Stimulated activated CD4-positive, alpha-beta T cell treated with anti-CD3 and anti-CD28 coated beads, Interleukin-2, amount 100 ng/mL, for 24 hours (primary cell): ENCODE data around the gene STAC.
"Not testable (repeated sequence)": the region's sequence is repeated elsewhere in the genome, so short reads cannot be mapped to it uniquely, and the experiment has no call there.

ENCODE experiments used
- DNase-seq, 2 donors: peaks; one replicate each; pipeline ENCODE4 v3.0.0-alpha.2; 2020

Gene STAC

DNA sequence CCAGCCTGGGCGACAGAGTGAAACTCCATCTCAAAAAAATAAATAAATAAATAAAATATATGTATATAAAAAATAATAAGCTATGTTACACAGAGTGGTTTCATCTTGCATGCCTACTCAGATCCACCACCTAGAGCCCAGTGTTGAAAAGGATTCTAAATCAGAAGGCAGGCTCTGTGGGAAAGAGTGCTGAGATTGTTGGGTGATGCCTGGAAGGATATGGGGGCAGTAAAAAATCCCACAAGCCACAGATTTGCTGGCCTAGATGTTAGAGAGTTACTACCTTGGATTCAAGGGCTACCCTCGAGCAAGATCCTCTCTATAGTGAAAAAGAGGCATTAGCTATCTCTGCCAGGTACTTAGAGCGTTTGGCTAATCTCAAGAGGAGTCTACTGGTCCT is 144.3 kb downstream of the STAC start:
- no peak for DNase-seq

DNA sequence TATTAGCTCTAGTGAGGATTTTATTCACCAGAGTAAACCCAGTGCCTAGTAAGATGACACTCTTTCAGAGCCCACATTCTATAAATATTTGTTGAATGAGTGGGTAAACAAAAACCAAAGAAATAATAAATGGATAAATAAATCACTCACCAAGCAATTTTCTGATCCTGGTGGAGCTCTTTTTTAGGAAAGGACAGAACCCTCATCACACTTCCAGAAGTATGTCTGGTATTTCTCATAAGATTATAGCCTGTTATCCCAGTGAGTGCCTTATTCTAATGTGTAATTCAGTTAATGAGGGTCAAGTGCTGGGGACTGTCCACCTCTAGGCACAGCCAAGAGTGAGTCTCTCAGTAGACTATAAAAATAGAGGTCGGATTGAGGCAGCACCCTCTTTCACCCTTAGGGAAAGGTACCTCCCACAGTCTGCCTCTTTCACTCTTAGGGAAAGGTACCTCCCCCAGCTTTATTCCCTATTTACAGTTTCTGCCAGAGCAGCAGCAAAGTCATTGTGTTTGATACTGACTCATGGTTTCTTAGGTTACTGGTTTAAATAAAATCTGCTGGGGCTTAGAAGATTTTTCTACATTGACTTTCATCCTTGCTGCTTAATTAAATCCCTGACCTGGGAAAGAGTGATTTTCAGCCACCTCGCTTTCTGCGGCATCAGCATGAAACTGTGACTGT is 145.0 kb downstream of the STAC start:
- DNase-seq: no peak

DNA sequence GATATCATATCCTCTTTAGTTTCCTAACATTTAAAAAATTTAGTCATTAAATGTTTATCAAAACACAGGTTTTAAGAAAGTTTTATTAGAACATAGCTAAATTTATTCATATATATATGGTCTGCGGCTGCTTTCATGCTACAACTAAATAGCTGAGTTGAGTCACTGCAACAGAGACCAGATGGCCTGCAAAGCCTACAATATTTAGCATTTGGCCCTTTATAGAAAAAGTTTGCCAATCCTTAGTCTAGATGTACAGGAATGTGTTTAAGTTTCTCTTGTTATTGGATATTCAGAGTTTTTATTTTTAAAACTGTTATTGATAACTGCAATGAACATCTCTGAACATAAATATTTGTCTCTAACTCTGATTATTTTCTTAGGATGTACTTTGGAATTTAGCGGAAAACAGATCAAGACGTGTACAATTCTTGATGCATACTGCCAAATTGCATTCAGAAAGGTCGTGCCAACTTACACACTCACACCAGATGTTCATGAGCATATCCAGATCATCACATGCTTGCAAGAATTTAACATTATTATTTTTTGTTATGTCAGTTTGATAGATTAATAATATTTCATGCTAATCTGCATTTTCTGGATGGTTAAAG is 157.9 kb downstream of the STAC start:
- no peak for DNase-seq

DNA sequence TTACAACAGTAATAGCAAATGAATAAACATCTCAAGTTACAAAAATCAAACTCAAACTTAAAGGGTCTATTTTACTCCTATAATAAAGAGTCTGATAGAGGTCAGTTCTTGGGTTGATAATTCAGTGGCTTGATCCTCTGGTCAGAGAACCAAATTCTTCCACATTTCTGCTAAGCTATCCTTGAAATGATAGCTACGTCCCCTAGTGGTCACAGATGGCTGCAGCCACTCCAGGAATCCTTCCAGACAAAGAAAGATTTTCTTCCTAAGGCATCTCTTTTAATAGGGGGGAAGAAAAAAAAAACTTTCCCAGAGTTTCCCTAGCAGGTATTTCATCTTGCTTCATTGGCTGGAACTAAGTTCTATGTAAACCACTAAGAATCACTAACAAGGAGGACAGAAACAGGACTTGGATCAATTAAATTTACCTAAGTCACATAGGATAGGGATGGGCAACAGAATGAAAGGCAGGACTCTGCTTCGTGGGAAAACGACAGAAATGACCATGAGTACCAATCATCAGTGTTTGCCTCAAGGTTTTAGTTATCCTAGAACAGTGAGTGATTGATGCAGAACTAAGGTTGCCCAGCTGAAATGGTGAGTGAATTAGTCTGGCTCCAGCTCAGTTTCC is 160.7 kb downstream of the STAC start:
- no peak for DNase-seq

DNA sequence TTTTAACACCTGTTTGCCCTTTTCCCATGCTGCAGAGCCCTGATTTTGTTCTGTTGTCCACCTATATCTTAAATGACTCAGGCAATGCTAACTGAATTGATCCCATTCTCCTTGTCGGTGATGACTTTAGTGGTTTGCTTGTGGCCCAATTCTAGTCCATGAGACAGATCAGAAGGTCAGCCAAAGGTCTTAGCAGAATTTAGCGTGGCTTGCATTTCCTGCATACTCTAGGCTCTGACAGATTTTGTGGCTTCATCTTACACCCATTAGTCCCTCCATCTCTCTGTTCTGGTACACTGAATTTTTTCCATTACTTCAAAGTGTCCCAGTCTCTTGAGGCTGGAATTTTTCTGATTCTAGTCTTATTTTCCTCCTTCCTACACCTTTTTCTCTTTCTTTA is 161.9 kb downstream of the STAC start:
- DNase-seq: no peak

DNA sequence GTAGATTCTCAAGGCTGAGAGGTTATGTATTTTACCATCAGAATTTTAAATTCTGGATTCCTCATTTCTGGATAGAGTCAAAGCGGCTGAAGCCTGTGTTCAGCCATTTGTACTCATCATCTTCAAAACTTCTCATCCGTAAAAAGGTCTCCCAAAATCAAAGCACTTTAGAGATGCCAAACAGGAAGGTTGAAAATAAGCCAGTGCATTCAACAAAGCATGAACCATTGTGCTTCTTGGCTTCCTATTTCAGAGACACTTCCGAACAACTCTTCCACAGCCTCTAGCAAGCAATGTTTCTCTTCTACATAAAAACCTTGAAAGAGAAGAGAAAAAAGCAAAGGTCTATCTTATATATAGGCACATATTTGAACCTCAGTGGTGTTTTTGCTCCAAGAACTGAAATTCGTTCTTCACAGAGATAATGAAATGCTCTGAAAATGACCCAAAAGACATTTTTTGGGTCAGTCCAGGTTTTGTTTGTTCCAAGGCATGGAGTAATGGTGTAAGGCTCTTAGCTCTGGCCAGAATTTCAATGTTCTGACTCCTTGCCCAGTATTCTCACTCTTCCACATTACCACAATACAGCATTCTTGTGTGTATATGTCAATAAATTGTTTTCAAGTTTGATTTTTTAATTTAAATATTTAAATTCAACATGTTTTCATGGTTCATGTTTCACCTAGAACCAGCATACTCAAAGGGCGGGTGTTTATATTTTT is 163.1 kb downstream of the STAC start:
- DNase-seq: no peak

DNA sequence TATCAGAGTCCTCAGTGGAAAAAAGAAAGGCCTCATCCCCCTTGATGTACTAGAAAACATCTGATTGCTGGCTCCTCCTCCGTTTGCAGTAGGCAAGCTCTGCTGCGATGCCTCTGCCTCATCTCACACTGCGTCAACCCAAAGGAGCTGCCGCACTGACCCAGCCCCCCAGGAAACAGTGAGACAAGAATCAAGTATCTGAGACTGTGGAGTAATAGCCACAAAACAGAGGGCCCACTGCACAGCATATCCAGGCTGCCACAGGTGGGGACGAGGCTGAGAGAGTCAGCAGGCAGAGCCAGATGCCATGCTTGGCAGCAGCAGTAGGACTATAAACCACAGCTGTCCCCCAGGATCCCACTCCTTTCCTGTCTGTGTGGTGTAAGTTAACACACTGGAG is 165.9 kb downstream of the STAC start:
- DNase-seq: no peak

DNA sequence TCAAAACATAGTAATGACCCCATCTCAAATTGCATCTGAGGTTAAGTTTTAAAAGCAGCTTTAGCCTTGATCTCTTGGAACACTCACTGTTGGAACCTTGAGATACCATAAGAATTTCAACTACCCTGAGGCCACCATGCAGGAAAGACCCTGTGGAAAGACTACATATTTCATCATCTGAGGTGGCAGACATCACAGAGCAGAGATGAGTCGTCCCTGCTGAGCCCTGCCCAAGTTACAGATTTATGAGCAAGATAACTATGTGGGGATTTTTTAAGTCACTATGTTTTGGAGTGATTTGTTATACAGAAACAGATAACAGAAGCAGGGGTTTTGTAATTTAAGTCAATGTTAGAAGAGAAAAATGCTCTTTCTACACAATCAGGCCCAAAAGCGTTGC is 168.4 kb downstream of the STAC start:
- no peak for DNase-seq

DNA sequence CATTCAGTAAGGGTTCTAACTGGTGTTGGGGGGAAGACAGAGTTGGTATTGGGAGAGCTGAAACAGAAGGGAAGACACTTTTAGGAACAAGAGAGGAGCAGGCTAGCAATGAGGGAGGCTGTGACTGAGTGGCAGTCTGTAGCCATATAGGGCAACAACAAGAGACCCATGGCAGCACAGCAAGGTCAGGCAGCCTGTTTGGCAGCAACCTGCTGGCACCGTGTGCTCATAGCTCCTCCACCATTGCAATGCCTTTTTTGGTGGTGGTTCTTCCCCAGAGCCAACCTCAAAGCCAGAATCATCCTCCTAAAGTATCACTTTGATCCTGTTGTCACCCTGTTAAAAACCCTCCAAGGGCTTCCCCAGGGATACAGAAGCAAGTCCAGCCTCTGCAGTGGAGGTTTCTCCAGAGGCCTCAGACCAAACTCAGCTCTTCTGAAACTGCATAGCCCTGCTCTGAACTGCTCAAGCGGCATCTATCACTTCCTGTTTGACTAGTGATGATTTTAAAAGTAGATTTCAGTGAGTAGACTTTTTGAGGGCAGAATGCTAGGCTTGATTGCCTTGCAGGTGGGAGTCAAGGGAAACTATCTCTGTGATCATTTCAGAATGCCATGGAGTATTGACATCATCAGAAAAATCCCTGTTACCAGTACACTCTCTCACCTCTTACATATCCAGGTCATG is 176.9 kb downstream of the STAC start:
- no peak for DNase-seq

DNA sequence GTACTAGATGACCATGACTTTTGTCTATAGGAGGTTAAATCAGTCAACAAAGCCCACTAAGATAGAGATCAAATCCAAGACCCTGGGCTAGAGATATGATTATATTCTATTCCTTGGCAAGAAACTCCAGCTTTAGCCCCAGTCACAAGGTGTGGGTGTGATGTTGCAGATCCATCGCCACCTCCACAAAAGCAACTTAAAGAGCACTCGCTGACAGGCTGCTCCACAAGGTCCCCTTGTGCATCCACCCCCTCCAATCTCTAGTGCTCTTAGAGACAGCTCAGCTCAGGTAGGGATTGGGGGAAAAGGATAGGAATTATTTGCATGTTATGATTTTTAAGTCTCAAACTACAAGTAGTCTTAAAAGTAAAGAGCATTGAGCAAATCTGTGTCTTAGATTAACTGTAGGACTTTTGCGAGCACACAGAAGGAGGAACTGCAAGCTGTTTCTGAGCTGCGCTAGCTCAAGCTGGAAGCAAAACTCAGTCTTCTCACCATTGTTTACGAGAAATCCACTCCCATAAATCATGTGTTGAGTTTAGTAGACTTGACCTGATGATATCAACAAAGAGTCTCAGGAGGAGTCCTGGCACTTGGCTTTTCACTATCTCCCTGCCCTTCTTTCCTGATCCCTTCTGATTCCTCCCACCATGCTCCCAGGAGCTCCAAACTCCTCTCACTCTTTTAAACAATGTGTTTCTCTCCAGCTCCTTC is 177.6 kb downstream of the STAC start:
- no peak for DNase-seq

DNA sequence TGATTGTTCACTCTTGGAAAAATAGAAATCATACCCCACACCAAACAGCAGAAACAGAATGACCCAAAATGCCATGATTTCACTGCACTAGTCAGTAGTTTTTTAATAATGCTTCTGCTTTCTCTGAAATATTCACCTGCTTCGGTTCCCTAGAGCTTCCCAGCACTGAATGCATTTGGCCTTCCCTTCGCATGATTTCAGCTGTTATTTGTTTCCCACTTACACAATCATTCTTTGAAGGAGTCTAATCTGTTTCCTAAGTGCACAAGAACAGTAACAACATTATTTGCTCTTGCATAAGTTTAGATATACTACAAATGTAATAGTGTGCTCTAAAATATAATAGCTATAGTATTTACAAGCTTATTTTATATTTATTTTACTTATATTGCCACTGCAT is 178.7 kb downstream of the STAC start:
- no peak for DNase-seq

DNA sequence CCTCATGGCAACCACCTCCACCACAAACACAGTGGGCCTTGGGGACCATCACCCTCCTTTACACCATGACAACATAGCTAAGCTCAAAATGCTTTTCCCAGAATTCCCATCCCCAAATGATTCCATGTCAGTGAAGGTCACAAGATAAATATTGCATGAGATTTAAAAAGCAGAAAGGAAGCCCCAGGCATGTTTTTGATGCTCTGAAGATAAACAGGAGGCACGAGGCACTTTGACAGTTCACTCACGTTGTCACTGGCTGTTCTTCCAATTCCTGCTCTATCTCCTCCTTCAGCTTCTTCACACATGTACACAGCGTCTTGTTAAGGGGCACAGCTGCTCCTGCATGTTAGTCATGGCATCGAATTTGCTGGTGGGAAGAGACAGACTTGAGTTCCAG is 180.4 kb downstream of the STAC start:
- DNase-seq: no peak

DNA sequence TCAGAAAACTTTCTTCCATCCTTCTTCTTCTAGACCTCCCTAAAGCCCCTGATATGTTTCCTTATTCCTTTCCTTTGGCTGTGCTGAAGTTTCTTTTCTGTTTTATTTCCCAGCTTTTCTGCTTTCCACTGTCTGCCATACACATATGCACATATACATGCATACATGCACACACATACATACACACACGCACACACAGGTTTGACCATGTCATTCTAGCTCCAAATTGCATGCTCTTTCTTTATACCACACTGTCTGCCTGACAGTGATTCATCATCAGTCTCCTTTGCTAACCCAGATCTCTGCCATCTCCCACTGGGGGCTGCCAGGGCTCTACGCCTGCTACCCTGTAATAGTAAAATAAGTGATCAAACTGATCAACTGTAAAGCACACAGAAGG is 181.3 kb downstream of the STAC start:
- DNase-seq: no peak

DNA sequence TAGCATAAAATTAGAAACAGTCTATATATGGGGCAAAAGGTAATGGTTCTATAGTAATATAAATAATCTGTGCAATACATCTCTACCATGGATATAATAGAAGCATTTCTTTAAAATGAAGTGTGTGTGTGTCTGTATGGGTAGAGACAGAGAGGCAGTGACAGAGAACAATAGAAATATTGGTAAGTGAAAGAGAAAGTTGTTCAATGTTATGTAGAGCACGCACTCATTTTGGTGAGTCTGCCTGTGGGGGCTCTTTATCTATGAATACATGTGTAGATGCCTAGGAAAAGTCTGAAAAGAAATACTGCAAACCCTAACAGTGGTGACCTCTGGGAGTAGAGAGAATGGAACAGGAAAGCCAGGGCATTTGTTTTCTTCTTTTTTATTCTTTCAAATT is 182.6 kb downstream of the STAC start:
- DNase-seq: no peak

DNA sequence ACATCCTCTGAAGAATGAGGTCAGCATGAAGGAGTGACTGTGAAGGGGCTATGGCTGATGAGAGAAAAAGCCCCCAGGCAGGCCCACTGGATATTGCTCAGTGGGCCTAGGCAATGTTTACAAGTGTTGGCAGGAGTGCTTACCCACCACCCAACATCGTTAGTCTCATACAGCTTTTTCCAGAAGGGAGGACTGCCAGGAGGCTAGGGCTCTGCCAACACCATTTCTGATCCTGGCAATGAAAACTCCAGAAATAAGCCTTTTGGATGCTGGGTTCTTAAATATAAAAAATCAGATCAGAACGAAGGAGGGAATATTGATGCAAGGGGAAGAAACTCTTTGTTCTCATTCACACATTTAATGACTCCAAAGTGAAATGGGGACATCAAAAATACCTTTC is 194.9 kb downstream of the STAC start:
- DNase-seq: no peak

DNA sequence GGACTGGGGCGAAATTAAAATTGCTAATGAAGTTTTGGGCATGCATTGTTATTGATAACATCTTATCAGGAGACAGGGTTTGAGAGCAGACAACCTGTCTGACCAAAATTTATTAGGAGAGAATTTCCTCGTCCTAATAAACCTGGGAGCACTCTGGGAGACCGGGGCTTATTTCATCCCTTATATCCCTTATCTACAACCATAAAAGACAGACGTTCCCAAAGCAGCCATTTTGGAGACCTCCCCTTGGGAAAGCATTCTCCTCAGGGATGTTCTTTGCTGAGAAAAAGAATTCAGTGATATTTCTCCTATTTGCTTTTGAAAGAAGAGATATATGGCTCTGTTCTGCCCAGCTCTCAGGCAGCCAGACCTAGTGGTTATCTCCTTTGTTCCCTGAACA is 198.1 kb downstream of the STAC start:
- not testable (repeated sequence) for DNase-seq

DNA sequence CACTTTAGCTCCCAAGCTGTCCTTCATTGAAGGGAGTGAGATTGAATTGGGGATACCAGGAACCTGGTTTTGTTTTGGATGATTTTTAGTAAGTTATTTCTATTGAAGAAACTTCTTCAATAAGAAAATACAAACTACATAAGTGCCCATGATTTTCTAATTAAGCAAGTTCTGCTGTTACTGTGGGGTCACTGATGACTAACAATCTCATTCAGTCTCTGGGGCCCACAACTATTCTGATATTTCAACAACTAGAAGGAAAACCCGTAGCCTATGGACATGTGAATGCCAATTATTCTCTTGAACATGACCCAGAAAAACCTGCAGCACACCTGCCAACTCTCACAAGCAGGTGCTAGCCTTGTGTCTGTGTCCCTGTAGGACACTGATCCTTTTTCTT is 199.4 kb downstream of the STAC start:
- DNase-seq: no peak

DNA sequence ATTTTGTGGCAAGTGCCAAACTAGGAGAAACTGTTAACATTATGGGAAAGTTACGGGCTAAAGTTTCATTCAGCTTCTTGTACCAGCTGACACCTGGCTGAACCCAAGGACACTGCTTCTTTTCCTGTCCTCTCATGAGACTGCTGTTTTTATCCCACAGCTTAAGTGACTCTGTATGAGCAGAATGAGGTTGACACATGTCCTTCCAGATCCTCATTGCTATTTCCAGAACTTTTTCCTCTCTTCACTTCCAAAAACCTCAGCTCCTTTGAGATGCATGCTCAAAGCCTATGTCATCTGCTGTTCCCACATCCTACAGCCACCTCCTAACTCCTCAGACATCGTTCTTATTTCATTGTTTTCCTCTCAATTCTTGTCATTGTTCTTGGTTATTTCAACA is 200.4 kb downstream of the STAC start:
- no peak for DNase-seq

DNA sequence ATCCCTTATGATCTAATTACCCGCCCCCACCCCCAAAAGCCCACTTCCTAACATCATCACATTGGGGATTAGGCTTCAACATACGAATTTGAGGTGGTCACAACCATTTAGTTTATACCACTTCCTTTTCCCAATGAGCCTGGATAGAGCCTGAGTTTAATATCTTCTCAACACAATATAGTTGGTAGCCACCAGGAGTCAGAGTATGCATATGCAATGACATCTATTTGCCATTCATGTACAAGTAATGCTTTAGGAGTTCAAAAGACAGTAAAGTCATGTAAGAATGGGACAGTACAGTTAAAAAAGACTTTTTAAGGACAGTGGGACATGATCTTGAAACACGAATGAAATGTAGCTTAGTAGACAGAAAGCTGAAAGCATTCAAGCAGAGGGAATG is 211.7 kb downstream of the STAC start:
- DNase-seq: no peak

DNA sequence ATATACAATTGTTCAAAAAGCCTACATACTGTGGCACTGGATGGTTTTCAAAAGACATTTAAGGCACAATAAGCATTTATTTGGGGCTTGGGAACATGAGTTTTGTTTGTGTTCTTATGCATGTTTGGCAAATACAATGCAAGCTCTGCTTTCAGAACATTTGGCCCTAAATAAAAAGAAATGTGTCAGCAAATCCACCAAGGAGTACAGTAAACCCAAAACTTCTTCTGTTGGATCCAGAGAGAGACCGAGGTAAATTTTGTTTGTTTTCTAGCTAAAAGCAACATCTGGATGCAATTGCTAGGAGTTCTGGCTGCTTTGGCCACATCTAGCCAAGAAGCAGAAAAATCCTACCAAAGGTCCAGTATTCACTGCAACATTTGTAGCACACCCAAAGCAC is 215.2 kb downstream of the STAC start:
- DNase-seq: no peak

DNA sequence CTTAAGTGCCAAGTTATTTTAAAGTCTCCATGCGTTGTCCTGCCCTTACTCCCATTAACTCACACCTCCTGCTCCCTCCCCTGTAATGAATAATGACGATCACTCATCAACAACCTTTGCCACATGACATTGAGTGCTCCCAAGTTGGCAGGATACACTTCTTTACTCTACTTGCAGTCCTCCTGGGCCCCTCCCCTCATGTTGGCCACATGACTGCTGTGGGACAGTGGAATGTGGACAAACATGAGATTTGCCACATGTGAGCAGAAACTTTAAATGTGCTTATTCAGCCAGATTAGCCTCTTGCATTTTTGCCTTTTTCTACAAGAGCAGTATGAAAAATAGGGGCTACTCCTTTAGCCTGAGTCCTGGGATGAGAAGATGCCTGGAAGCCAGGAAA is 216.1 kb downstream of the STAC start:
- DNase-seq: no peak

DNA sequence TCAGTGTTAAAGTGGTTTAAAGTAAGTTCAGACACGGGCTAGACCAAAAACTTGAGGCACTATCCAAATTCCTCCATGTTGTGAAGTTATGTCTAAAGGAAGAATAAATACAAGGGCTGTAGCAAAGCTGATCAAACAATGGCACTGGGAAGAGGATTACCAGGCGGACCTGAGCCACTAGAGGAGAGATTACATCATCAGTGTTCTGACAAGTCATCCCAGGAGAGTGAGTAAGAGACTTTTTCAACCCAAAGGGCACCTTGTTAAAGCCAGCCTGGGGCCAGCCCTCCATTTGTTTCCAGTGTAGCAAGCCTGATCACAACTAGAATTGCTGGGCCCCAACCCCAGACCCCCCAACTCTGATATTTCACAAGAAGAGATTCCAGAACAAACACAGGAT is 217.1 kb downstream of the STAC start:
- DNase-seq: no peak
